ENCODE results near the gene SAMD14. TPM values are rescaled to one million over a fixed set of nuclear protein-coding genes. Genes with fewer than 3 reads are reported as not detected.
A peak's percentile ranks its signal among the peaks of the same experiment; 100 is the strongest.

The SAMD14 gene
- polyA plus RNA-seq, 1 experiment = 3.5 TPM

GRCh38 chr17:50157891-50158290 is 27.9 kb upstream of the SAMD14 start:
- Histone ChIP-seq H3K9me3 (ENCODE audit: control insufficient read depth, insufficient read depth, low read length) (no peaks in the 10 kb centered on the region), H3K27ac (ENCODE audit: low read depth, low read length) (no peak overlapping the region), H3K27me3 (ENCODE audit: control insufficient read depth, insufficient read depth, low read length) (no peaks in the 10 kb centered on the region), H3K4me3 (ENCODE audit: low read depth, low read length) (no peak overlapping the region)
- POLR2A ChIA-PET = interaction anchor here (0.6 kb wide), 1 partner anchor 24 kb away, joined by 8 read pairs; no protein-coding TSS in a partner anchor
- TF ChIP-seq, protein P1, sequence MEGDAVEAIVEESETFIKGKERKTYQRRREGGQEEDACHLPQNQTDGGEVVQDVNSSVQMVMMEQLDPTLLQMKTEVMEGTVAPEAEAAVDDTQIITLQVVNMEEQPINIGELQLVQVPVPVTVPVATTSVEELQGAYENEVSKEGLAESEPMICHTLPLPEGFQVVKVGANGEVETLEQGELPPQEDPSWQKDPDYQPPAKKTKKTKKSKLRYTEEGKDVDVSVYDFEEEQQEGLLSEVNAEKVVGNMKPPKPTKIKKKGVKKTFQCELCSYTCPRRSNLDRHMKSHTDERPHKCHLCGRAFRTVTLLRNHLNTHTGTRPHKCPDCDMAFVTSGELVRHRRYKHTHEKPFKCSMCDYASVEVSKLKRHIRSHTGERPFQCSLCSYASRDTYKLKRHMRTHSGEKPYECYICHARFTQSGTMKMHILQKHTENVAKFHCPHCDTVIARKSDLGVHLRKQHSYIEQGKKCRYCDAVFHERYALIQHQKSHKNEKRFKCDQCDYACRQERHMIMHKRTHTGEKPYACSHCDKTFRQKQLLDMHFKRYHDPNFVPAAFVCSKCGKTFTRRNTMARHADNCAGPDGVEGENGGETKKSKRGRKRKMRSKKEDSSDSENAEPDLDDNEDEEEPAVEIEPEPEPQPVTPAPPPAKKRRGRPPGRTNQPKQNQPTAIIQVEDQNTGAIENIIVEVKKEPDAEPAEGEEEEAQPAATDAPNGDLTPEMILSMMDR (IDR thresholded peaks at IDR 0.05; ENCODE audit: low read depth, low read length) = no peak
- CTCF ChIA-PET = interaction anchor here (2.1 to 2.2 kb wide), 2 partner anchors 64 to 140 kb away, joined by 10 read pairs; no protein-coding TSS in a partner anchor
- DNase-seq (ENCODE audit: low read depth, low spot score) = no peak

GRCh38 chr17:50155115-50155819 is 25.3 kb upstream of the SAMD14 start:
- H3K27ac ChIP-seq (ENCODE audit: low read depth, low read length) = no peak overlapping the region
- no peak overlapping the region for H3K4me3 ChIP-seq (ENCODE audit: low read depth, low read length)
- CTCF ChIA-PET = interaction anchor here (0.7 kb wide), 1 partner anchor 148 kb away, joined by 3 read pairs; no protein-coding TSS in a partner anchor

DNA sequence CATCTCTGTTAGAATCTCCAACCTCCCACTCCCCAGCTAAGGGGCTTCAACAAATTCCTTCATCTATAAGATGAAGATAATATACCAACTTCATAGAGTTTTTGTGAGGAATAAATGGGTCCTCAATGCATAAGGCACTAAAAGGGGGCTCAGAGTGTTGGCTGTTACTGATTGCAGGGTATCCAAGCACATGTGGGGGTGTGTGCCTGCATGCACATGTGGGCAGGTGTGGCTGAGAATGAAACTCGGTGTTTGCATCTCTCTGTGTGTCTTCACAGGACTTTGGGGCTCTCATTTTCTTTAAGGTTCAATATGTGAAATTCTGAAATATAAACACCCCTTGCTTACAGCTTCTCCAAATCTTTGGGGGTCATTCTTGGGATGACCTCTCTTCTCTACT is 24.6 kb upstream of the SAMD14 start:
- TF ChIP-seq, protein P1 (IDR thresholded peaks at IDR 0.05; ENCODE audit: low read depth, low read length) = no peak
- no peak for DNase-seq (ENCODE audit: low read depth, low spot score)
- Histone ChIP-seq H3K27me3 (ENCODE audit: control insufficient read depth, insufficient read depth, low read length) (no peaks in the 10 kb centered on the region), H3K27ac (ENCODE audit: low read depth, low read length) (no peak overlapping the region), H3K9me3 (ENCODE audit: control insufficient read depth, insufficient read depth, low read length) (no peaks in the 10 kb centered on the region), H3K4me3 (ENCODE audit: low read depth, low read length) (no peak overlapping the region)
- ChIA-PET CTCF (interaction anchor here (0.7 kb wide), 1 partner anchor 149 kb away, joined by 3 read pairs; no protein-coding TSS in a partner anchor), POLR2A (no interaction called here)

More at GRCh38 chr17:50155115-50155819, 25.3 kb upstream of the SAMD14 start:
- TF ChIP-seq, protein P1 (IDR thresholded peaks at IDR 0.05; ENCODE audit: low read depth, low read length) = no peak
- no peak for DNase-seq (ENCODE audit: low read depth, low spot score)
- POLR2A ChIA-PET = interaction anchor here (0.7 kb wide), 1 partner anchor 143 kb away, joined by 3 read pairs; no protein-coding TSS in a partner anchor
- H3K27me3 ChIP-seq (ENCODE audit: control insufficient read depth, insufficient read depth, low read length) = no peaks in the 10 kb centered on the region
- H3K9me3 ChIP-seq (ENCODE audit: control insufficient read depth, insufficient read depth, low read length) = no peaks in the 10 kb centered on the region

- TF ChIP-seq, protein P1 (IDR thresholded peaks at IDR 0.05; ENCODE audit: low read depth, low read length) = no peak
- no peaks in the 10 kb centered on the region for H3K27me3 ChIP-seq (ENCODE audit: control insufficient read depth, insufficient read depth, low read length)
- H3K27ac ChIP-seq (ENCODE audit: low read depth, low read length) = peak overlapping the region; percentile 11
- CTCF ChIA-PET = interaction anchor here (3.1 to 3.5 kb wide), 2 partner anchors 8 to 15 kb away, joined by 11 to 37 read pairs; no protein-coding TSS in a partner anchor
- POLR2A ChIA-PET = no interaction called here
- DNase-seq (ENCODE audit: low read depth, low spot score) = no peak
- no peak overlapping the region for H3K4me3 ChIP-seq (ENCODE audit: low read depth, low read length)
- no peaks in the 10 kb centered on the region; the same call in 1 of the 2 replicates for H3K9me3 ChIP-seq (ENCODE audit: control insufficient read depth, insufficient read depth, low read length)
These were observed 24.0 kb upstream of the SAMD14 start for GRCh38 chr17:50153650-50154575.

All from AG04450 (cell line).